Stimulated activated naive CD8-positive, alpha-beta T cell treated with anti-CD3 and anti-CD28 coated beads, Interleukin-15, amount 100 ng/mL, for 72 hours (primary cell): ENCODE data around the gene CTDP1.

Experiments
- ATAC-seq: fragments of 150-1000 bp; cut with Tn5 transposase; 2 replicates; pipeline ENCODE4 v1.10.0; 2021; ENCODE audit warnings: mild to moderate bottlenecking, moderate library complexity
- DNase-seq, 2 donors: peaks; one replicate each; pipeline ENCODE4 v3.0.0; 2021 to 2022
- H3K27ac Mint-ChIP-seq, 2 donors: one replicate each; pipeline ENCODE4 v1.8.0; 2022; ENCODE audit warnings: mild to moderate bottlenecking in 2 of 2, mixed read lengths in 2 of 2, moderate library complexity in 2 of 2
- H3K27me3 Mint-ChIP-seq: one replicate; pipeline ENCODE4 v1.8.0; 2022; ENCODE audit warnings: mixed read lengths
- H3K4me1 Mint-ChIP-seq: one replicate; pipeline ENCODE4 v1.8.0; 2022; ENCODE audit warnings: mild to moderate bottlenecking, mixed read lengths
- H3K4me3 Mint-ChIP-seq, 2 donors: one replicate each; pipeline ENCODE4 v1.8.0; 2022; ENCODE audit warnings: mild to moderate bottlenecking in 2 of 2, mixed read lengths in 2 of 2, moderate library complexity in 1 of 2
- H3K9me3 Mint-ChIP-seq, 2 donors: one replicate each; pipeline ENCODE4 v1.8.0; 2022; ENCODE audit warnings: mixed read lengths in 2 of 2

Gene CTDP1

DNA sequence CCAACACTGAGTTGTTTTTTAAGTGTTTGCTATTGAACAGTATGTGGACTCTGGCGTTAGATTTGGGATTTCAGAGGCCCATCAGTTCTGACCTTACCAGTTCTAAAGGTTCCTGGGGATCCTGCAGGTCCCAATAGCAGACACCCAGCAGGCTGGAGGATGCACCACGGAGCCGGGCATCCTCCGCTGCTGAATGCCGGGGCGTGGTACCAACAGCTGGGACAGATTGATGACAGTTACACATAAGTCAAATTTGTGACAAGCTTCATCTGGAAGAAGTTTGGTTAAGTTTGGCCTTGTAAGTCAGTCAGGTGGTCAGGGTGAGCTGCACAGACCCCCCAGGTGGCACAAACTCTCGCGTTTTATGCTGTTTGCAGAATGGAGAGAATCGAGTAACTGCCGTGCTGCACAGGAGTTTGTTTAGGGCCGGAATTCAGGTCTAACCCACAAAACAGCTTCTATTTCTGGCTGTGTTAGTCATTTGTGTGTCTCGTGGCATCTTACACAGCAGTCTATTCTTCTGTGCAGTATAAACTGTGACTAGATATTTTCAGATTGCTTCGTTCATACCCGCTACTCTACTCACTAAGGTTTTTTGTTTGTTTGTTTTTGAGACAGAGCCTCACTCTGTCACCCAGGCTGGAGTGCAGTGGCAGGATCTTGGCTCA is 19.2 kb downstream of the CTDP1 start:
- Mint-ChIP-seq H3K4me1 (peaks cover 4% of the 10 kb centered on the region), H3K9me3 (no peaks in the 10 kb centered on the region), H3K27me3 (no peaks in the 10 kb centered on the region), H3K27ac (no peak overlapping the region), H3K4me3 (no peak overlapping the region)
- no peak for ATAC-seq
- DNase-seq = no peak

DNA sequence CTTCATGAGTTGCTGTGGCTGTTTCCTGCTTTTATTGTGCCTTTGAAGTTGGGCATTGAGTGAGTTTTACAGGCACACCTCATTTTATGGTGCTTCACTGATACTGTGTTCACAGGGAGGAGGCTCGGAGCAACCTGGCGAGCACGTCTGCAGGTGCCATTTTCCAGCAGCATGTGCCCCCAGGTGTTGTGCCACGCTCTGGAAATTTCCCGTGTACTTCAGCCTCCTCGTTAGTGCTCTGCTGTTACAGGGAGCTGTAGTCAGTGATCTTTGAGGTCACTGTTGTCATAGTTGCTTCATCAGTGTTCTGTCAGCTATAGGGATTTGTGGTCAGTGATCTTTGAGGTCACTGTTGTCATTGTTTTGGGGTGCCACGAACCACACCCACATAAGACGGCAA is 20.1 kb downstream of the CTDP1 start:
- ATAC-seq = no peak
- no peak overlapping the region for H3K4me3 Mint-ChIP-seq
- H3K27me3 Mint-ChIP-seq = no peaks in the 10 kb centered on the region
- no peaks in the 10 kb centered on the region for H3K9me3 Mint-ChIP-seq
- no peak for DNase-seq
- H3K27ac Mint-ChIP-seq = no peak overlapping the region
- no peaks in the 10 kb centered on the region for H3K4me1 Mint-ChIP-seq

DNA sequence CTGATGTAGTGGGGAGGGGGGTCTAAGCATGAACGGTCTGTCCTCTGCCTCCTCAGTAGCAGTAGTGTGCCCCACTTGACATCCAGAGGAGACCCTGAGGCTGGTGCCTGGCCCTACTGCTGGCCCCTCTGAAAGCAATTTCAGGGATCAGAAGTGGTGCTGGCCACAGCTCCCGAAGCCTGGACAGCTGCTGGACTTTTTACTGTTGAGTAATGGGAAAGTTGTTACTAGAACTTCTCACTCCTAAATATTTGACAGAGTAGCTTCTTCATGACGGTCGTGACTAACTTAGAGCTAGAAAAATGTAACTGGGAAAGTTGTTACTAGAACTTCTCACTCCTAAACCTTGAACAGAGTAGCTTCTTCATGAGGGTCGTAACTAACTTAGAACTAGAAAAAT is 23.3 kb downstream of the CTDP1 start:
- no peak for ATAC-seq
- Mint-ChIP-seq H3K9me3 (no peaks in the 10 kb centered on the region), H3K4me3 (no peak overlapping the region), H3K27me3 (no peaks in the 10 kb centered on the region), H3K4me1 (no peaks in the 10 kb centered on the region), H3K27ac (no peak overlapping the region)
- DNase-seq = no peak

DNA sequence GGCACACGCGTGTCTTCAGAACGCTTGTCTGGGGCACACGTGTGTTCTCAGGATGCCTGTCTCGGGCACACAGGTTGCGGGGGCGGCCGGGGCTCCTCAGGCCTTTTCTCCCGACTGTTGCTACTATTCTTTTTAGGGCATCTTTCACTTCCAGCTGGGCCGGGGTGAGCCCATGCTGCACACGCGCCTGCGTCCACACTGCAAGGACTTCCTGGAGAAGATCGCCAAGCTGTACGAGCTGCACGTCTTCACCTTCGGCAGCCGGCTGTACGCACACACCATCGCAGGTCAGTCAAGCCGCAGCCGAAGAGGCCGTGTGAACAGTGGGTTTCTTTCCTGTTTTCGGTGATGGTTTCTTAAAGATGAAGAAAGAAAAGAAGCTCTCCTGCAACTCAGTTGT is 25.0 kb downstream of the CTDP1 start:
- Mint-ChIP-seq H3K4me3 (no peak overlapping the region), H3K9me3 (no peaks in the 10 kb centered on the region), H3K4me1 (no peaks in the 10 kb centered on the region), H3K27me3 (no peaks in the 10 kb centered on the region), H3K27ac (no peak overlapping the region)
- ATAC-seq (no peak), DNase-seq (no peak)

DNA sequence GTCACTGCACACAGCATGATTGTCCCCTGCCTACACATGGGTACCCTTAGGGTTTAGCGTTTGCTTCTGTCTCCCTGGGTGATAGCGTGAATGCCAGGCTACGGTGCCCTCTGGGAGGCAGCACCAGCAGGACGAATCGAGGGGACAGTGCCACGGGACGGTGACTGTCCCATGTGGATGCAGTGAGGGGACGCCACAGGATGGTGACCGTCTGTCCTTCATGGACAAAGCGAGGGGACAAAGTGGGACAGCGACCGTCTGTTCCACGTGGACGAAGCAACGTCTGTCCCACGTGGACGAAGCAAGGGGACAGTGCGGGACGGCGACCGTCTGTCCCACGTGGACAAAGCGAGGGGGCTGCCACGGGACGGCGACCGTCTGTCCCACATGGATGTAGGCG is 25.7 kb downstream of the CTDP1 start:
- Mint-ChIP-seq H3K9me3 (no peaks in the 10 kb centered on the region), H3K4me3 (no peak overlapping the region), H3K27me3 (no peaks in the 10 kb centered on the region), H3K4me1 (no peaks in the 10 kb centered on the region), H3K27ac (no peak overlapping the region)
- DNase-seq = no peak
- ATAC-seq = no peak

DNA sequence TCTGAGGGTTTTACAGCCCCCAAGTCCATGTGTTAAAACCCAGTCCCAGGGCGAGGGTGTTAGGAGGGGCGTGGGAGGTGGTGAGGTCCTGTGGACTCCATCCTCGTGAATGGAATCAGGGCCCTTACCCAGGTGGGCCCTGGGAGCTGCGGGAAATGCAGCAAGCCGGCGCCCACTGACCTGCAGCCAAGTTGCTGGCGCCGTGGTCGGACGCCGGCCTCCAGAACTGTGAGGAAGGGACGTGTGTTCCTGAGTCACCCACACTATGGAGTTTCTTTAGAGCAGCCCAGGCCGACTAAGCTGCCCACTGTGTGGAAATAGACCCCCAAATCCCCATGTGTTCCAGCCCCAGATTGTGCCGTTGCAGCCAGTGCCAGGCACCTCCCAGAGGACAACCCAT is 26.4 kb downstream of the CTDP1 start:
- H3K4me1 Mint-ChIP-seq = no peaks in the 10 kb centered on the region
- no peaks in the 10 kb centered on the region for H3K27me3 Mint-ChIP-seq
- no peak for DNase-seq
- H3K9me3 Mint-ChIP-seq = no peaks in the 10 kb centered on the region
- no peak for ATAC-seq
- H3K27ac Mint-ChIP-seq = peak overlapping the region in 1 of 2 donors; percentile 72
- no peak overlapping the region for H3K4me3 Mint-ChIP-seq

DNA sequence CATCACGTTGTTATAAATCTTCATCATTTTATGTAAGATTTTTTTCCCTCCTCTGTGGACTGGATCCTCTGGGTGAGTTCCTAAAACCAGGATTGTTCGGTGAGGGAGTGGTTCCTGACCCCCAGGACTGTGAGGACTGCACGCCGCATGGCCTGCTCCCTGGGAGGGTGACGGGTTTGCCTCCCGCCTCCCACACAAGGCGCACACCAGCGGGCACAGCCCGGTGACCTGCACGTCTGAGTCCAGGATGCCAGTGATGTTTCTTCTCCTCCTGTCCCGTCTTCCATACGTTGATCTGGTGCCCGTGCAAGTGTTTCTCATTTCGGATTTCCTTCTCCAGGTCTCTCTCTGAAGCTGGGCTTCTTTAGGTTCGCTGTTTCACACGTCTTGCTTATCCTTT is 27.1 kb downstream of the CTDP1 start:
- no peak for ATAC-seq
- Mint-ChIP-seq H3K4me1 (no peaks in the 10 kb centered on the region), H3K27me3 (no peaks in the 10 kb centered on the region), H3K9me3 (no peaks in the 10 kb centered on the region), H3K27ac (no peak overlapping the region), H3K4me3 (no peak overlapping the region)
- no peak for DNase-seq

DNA sequence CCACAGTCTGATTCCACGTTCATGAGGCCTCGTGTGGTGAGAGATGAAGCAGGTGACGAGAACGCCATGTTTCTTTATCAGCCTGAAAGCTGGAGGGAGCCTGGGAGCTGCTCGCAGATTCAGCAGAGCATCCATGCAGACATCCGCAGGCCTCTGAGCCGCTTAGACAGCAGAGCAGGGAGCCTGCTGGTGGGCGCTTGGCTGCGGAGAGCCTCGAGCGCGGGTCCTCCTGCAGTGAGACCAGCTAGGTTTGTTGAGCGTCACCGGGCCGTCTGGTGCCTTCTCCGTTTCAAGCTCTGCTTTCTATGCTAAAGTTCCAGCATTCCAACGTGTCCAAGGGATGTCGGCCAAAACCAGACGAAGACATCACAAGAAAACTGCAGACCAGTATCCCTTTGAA is 27.6 kb downstream of the CTDP1 start:
- H3K4me1 Mint-ChIP-seq = no peaks in the 10 kb centered on the region
- no peaks in the 10 kb centered on the region for H3K27me3 Mint-ChIP-seq
- H3K4me3 Mint-ChIP-seq = no peak overlapping the region
- no peak for ATAC-seq
- no peak overlapping the region for H3K27ac Mint-ChIP-seq
- no peaks in the 10 kb centered on the region for H3K9me3 Mint-ChIP-seq
- no peak for DNase-seq

DNA sequence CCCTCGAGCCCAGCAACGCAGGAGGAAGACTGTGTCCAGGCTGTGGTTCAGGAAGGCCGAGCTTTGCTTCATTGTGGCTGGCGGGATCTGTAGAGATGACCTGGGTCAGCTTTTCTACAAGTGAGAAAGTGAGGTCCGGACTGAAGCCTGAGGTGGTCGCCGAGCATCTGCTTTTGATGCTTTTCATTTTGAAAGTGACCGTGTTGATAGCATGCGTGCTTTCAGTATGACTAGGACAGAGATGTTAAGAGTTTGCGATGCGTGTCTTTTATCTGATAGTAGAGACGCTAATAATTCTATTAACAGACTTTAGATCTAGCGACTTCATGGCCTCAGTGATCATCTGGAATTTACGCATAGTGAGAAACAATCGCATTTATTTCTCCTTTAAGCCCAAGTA is 28.1 kb downstream of the CTDP1 start:
- Mint-ChIP-seq H3K4me3 (no peak overlapping the region), H3K9me3 (no peaks in the 10 kb centered on the region), H3K27ac (no peak overlapping the region), H3K4me1 (no peaks in the 10 kb centered on the region), H3K27me3 (no peaks in the 10 kb centered on the region)
- ATAC-seq = no peak
- no peak for DNase-seq

DNA sequence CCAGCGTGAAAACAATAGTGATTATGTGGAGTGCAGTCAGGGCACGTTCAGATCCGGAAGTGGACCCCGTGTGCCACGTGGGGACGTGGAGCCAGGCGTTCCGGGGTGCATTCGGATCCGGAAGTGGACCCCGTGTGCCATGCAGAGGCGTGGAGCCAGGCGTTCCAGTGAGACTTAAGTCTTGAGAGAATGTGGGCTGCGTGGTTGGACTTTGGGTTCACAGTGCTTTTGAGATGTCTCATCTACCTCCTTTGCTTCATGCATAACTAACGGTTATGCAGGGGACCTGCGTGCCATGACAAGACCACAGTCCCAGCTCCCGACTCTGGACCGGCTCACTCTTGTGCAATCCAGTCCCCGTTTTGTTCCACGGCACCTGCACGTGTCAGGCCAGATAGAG is 28.8 kb downstream of the CTDP1 start:
- H3K4me3 Mint-ChIP-seq = no peak overlapping the region
- no peaks in the 10 kb centered on the region for H3K9me3 Mint-ChIP-seq
- no peaks in the 10 kb centered on the region for H3K4me1 Mint-ChIP-seq
- DNase-seq (no peak), ATAC-seq (no peak)
- H3K27me3 Mint-ChIP-seq = no peaks in the 10 kb centered on the region
- H3K27ac Mint-ChIP-seq = no peak overlapping the region

DNA sequence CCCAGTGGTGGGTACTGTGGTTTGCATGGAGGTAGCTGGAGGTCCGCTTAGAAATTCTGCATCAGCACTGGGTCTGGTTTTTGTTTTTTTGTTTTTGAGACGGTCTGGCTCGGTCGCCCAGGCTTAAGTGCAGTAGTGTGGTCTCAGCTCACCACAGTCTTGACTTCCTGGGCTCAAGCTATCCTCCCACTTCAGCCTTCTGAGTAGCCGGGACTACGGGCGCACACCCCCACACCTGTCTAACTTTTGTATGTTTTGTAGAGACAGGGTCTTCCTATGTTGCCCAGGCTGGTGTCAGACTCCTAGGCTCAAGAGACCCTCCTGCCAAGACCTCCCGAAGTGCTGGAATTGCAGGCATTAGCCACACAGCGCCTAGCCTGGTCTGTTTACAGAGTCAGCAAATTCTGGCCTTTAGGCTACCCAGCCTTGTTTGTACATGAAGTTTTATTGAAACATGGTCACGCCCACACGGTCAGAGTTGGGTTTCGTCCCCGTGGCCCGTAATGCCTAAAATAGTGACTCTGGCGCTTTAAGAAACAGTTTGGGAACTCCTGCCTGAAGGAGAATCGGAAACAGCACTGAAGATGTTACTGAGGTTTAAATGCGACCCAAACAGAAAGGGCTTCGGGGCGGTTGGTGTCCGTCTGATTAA is 32.7 kb downstream of the CTDP1 start:
- Mint-ChIP-seq H3K27me3 (no peaks in the 10 kb centered on the region), H3K4me1 (peaks cover 10% of the 10 kb centered on the region), H3K4me3 (no peak overlapping the region), H3K9me3 (no peaks in the 10 kb centered on the region), H3K27ac (no peak overlapping the region)
- DNase-seq (no peak), ATAC-seq (no peak)

DNA sequence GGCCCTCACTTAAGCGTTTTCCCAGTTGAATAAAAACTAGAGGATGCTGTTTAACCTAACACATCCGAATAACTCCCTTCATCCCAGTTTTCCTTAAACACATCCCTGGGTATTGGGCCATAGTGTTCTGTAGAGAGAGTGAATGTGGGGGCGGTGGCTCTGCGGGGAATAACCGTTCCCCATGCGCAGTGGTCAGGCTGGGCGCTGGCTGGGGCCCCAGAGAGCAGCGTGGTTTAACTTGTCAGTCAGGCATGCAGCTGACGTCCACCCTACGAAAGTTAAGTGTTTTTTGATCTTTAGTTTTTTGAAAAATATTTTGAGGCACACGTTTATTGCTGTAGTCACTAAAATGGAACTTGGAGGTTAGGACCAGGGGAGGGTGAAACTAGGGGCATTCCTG is 33.7 kb downstream of the CTDP1 start:
- no peaks in the 10 kb centered on the region for H3K27me3 Mint-ChIP-seq
- H3K4me3 Mint-ChIP-seq = no peak overlapping the region
- DNase-seq = no peak
- ATAC-seq = no peak
- peaks cover 0 to 3% of the 10 kb centered on the region in 2 donors for H3K9me3 Mint-ChIP-seq
- peaks cover 10% of the 10 kb centered on the region for H3K4me1 Mint-ChIP-seq
- H3K27ac Mint-ChIP-seq = peak overlapping the region in 1 of 2 donors; percentile 46

DNA sequence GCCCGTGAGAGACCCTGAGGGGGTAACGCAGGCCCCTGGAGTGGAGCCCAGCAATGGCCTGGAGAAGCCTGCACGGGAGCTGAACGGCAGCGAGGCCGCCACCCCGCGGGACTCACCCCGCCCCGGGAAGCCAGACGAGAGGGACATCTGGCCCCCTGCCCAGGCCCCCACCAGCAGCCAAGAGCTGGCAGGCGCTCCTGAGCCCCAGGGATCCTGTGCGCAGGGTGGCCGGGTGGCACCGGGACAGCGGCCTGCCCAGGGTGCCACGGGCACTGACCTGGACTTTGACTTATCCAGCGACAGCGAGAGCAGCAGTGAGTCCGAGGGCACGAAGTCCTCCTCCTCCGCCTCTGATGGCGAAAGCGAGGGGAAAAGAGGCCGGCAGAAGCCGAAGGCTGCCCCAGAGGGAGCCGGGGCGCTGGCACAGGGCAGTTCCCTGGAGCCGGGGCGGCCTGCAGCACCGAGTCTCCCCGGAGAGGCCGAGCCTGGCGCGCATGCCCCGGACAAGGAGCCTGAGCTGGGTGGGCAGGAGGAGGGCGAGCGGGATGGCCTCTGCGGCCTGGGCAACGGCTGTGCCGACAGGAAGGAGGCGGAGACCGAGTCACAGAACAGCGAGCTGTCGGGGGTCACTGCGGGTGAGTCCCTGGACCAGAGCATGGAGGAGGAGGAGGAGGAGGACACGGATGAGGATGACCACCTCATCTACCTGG is 35.1 kb downstream of the CTDP1 start:
- no peak for DNase-seq
- Mint-ChIP-seq H3K27me3 (no peaks in the 10 kb centered on the region), H3K27ac (no peak overlapping the region), H3K9me3 (peaks cover 6 to 13% of the 10 kb centered on the region in 2 donors), H3K4me1 (peaks cover 10% of the 10 kb centered on the region), H3K4me3 (no peak overlapping the region)
- ATAC-seq = no peak

DNA sequence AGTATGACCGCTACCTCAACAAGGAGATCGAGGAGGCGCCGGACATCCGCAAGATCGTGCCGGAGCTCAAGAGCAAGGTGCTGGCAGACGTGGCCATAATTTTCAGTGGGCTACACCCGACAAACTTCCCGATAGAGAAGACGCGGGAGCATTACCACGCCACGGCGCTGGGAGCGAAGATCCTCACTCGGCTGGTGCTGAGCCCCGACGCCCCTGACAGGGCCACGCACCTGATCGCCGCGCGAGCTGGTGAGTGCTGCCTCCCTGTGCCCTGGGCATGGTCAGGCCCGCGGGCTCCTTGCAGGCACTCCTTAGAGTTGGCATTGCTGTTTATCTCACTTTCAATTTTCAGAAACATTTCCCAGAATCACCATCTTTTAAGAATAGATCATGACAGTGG is 35.7 kb downstream of the CTDP1 start:
- Mint-ChIP-seq H3K27me3 (no peaks in the 10 kb centered on the region), H3K9me3 (peaks cover 6 to 13% of the 10 kb centered on the region in 2 donors), H3K27ac (peak overlapping the region in 1 of 2 donors; percentile 92), H3K4me1 (peaks cover 10% of the 10 kb centered on the region), H3K4me3 (no peak overlapping the region)
- ATAC-seq (no peak), DNase-seq (no peak)

DNA sequence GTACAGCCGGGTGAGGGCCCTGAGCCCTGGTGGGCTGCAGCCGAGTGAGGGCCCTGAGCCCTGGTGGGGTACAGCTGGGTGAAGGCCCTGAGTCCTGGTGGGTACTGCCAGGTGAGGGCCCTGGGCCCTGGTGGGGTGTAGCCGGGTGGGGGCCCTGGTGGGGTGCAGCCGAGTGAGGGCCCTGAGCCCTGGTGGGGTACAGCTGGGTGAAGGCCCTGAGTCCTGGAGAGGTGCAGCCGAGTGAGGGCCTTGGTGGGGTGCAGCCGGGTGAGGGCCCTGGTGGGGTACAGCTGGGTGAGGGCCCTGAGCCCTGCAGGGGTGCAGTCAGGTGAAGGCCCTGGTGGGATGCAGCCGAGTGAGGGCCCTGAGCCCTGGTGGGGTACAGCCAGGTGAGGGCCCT is 37.5 kb downstream of the CTDP1 start:
- H3K9me3 Mint-ChIP-seq = peaks cover 6 to 13% of the 10 kb centered on the region in 2 donors
- no peak overlapping the region for H3K4me3 Mint-ChIP-seq
- DNase-seq (no peak), ATAC-seq (peak; percentile 53)
- no peak overlapping the region for H3K27ac Mint-ChIP-seq
- no peaks in the 10 kb centered on the region for H3K27me3 Mint-ChIP-seq
- H3K4me1 Mint-ChIP-seq = peaks cover 10% of the 10 kb centered on the region

DNA sequence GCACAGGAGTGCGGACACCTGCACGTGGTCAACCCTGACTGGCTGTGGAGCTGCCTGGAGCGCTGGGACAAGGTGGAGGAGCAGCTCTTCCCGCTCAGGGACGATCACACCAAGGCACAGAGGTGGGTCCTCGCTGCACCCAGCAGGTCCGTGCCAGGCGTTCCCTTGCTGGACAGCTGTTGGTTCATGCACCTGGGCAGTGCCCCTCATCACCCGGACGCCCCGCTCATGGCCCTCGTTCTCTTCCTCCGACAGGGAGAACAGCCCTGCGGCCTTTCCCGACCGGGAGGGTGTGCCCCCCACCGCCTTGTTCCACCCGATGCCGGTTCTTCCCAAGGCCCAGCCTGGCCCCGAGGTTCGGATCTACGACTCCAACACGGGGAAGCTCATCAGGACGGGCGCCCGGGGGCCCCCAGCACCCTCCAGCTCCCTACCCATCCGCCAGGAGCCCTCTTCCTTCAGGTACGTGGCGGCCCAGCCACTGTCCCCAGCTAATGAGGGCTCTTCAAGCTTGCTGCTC is 38.0 kb downstream of the CTDP1 start:
- ATAC-seq (peak; percentile 16), DNase-seq (no peak)
- Mint-ChIP-seq H3K27me3 (no peaks in the 10 kb centered on the region), H3K27ac (peak overlapping the region in 1 of 2 donors; percentile 48), H3K4me1 (peaks cover 10% of the 10 kb centered on the region), H3K4me3 (no peak overlapping the region), H3K9me3 (peaks cover 6 to 13% of the 10 kb centered on the region in 2 donors)
